Activated T-cell treated with anti-CD3 and anti-CD28 coated beads, Interleukin-2, amount 50 U/mL, for 4 hours (primary cell): ENCODE measurements around the gene UNC5CL. TPM values are rescaled to one million over a fixed set of nuclear protein-coding genes. Genes with fewer than 3 reads are reported as not detected.
A peak's percentile ranks its signal among the peaks of the same experiment; 100 is the strongest.

ENCODE experiments used
- ATAC-seq, 2 donors: fragments of 200-7000 bp; cut with Tn5 transposase; one replicate each; pipeline ENCODE4 v1.10.0; 2021
- DNase-seq: peaks from one replicate; pipeline ENCODE4 v3.0.0-alpha.2; 2020
- H3K27me3 Mint-ChIP-seq: one replicate; pipeline ENCODE4 v1.8.0; 2021; ENCODE audit warnings: low read depth, mixed read lengths
- H3K36me3 Mint-ChIP-seq: one replicate; pipeline ENCODE4 v1.8.0; 2022; ENCODE audit warnings: mixed read lengths; ENCODE audit not compliant: insufficient read depth
- H3K4me1 Mint-ChIP-seq: one replicate; pipeline ENCODE4 v1.8.0; 2021; ENCODE audit warnings: low read depth, mixed read lengths
- H3K4me3 Mint-ChIP-seq: one replicate; pipeline ENCODE4 v1.8.0; 2021; ENCODE audit warnings: mild to moderate bottlenecking, moderate library complexity, mixed read lengths
- H3K9me3 Mint-ChIP-seq: one replicate; pipeline ENCODE4 v1.8.0; 2021; ENCODE audit warnings: mixed read lengths
- total RNA-seq, 3 donors: library from RNA; stranded (reverse); gene quantifications; one replicate each; pipeline ENCODE4 v1.2.1, GENCODE V29; 2021

UNC5CL gene, protein sequence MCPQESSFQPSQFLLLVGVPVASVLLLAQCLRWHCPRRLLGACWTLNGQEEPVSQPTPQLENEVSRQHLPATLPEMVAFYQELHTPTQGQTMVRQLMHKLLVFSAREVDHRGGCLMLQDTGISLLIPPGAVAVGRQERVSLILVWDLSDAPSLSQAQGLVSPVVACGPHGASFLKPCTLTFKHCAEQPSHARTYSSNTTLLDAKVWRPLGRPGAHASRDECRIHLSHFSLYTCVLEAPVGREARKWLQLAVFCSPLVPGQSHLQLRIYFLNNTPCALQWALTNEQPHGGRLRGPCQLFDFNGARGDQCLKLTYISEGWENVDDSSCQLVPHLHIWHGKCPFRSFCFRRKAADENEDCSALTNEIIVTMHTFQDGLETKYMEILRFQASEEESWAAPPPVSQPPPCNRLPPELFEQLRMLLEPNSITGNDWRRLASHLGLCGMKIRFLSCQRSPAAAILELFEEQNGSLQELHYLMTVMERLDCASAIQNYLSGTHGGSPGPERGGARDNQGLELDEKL
- total RNA-seq: 1 to 10 TPM; 1.0 to 1.4 (median 1.4) TPM

DNA sequence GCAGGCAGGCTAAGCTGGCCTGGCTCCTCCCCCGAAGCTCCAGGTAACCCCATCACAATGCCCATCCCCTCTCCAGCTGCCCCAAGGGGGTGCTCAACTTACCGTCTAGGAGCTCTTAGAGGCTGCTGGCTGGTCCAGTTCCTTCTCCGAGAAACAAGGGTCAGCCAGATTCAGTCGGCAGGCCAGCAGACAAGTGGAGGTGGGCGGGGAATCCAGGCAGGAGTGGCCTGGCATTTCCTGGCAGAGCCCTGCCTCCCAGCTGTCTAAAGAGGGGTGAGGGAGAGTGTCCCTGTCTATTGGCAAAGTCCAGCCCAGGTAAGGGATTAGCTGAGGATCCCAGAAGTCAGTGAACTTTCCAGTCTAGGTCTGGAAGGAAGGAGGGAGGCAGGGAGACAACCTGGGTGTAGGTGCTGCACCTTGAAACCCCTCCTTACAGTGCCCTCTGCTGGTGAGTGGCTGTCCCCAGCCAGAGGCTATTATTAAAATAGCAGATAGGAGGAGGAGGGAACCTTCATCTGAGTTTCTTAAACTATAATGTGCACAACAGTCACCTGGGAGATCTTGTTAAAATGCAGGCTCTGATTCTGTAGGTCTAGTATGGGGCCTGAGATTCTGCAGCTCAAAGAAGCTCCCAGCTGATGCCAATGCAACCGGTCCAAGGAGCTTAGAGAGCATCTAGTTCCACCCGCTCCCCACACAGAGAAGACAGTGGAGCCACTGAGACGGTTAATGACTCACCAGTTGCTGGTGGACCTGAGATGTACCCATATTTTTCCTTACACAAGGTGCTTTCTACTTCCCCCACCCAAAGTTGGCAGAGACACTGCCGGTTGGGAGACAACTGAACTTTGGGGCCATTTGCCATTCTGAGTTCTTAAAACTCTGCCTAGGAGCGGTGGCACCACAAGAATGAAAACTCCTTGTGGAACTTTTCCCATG, at the start of gene UNC5CL:
UNC5CL (minus strand) TSS at position 162 of the 939 bp plus-strand sequence. CDS start 4,147 bp downstream, outside the sequence.
- peaks cover 2% of the 10 kb centered on the region for H3K36me3 Mint-ChIP-seq
- no peaks in the 10 kb centered on the region for H3K4me1 Mint-ChIP-seq

DNA sequence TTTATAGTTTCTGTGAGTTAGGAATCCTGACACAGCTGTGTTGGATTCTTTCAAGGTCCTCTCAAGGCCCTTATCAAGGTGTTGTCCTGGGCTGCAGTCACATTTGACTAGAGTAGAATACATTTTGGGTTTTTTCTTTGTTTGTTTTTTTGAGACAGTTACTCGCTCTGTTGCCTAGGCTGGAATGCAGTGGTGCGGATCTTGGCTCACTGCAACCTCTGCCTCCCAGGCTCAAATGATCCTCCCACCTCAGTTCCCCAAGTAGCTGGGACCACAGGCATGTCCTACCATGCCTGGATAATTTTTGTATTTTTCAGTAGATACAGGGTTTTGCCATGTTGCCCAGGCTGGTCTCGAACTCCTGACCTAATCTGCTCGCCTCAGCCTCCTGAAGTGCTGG, 49.4 kb upstream of the UNC5CL start:
- H3K36me3 Mint-ChIP-seq: peaks cover 48% of the 10 kb centered on the region

More for the DNA sequence above, at the start of gene UNC5CL:
- no peak within 1 kb of the TSS for H3K4me3 Mint-ChIP-seq
- no peaks in the 10 kb centered on the region for H3K9me3 Mint-ChIP-seq
- DNase-seq (peak; percentile 42), ATAC-seq (peak; percentile 43 to 57)
- no peaks in the 10 kb centered on the region for H3K27me3 Mint-ChIP-seq

DNA sequence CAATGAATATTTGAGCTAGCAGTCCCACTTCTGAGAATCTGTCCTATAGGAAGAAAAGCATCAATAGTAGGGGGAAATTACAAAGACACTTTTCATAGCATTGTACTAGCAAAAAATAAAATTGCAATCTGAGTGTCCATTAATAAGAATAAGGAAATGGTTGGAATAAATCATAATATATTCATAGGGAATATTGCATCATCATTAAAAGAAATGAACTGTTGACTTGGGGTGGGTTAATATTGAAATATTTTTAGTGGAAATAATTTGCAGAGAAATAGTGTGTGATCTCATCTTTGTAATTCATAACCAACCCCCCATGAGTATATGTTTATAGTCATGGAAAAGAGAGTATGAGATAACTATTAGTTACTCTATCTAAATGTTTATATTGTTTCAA, 46.2 kb upstream of the UNC5CL start:
- Mint-ChIP-seq H3K27me3 (no peaks in the 10 kb centered on the region), H3K4me1 (peaks cover 31% of the 10 kb centered on the region), H3K4me3 (no peak overlapping the region), H3K9me3 (no peaks in the 10 kb centered on the region), H3K36me3 (peaks cover 40% of the 10 kb centered on the region)
- DNase-seq: no peak
- no peak for ATAC-seq

More for the DNA sequence above, 49.4 kb upstream of the UNC5CL start:
- ATAC-seq (no peak), DNase-seq (no peak)
- Mint-ChIP-seq H3K9me3 (no peaks in the 10 kb centered on the region), H3K4me1 (peaks cover 6% of the 10 kb centered on the region), H3K4me3 (no peak overlapping the region), H3K27me3 (no peaks in the 10 kb centered on the region)

DNA sequence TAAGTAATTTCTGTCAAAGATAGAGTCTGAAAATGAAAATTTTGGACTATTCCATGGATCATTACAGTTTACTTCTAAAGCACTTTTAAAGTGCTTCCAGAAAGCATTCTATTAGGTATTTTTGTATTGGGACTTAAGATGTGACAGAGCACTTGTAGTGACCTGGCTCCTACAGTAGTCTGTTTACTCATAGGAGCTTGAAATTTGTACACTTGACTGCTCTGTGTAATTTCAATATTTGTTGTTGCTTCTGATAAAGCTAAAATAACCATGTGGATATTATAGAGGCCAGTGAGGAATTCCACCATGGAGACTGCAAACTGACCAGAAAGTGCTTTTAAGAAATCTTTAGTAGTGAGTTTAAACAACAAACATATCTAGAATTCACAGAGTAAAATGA, 44.1 kb upstream of the UNC5CL start:
- DNase-seq: no peak
- ATAC-seq: no peak
- Mint-ChIP-seq H3K27me3 (no peaks in the 10 kb centered on the region), H3K4me3 (no peak overlapping the region), H3K9me3 (no peaks in the 10 kb centered on the region), H3K4me1 (peaks cover 49% of the 10 kb centered on the region), H3K36me3 (peaks cover 43% of the 10 kb centered on the region)

DNA sequence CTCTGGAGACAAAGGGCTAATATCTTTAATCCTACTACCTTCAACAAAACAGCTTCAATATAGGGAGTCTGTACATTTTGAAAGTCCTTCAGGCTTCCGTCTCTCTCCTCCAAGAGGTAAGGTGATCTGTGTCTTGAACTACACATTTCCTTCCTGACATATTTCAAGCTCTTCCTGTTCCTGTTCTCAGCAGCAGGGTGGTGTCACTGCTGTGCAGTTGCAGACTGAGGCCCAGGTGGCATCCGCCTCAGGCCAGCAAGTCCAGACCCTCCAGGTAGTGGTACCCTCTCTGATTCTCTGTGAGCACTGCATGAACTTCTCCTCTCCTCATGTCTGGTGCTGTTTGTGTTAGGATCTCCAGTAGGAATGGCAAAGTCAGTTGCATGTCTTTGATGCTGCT, 41.6 kb upstream of the UNC5CL start:
- Mint-ChIP-seq H3K36me3 (peaks cover 36% of the 10 kb centered on the region), H3K9me3 (no peaks in the 10 kb centered on the region), H3K27me3 (no peaks in the 10 kb centered on the region), H3K4me1 (peaks cover 64% of the 10 kb centered on the region), H3K4me3 (peak overlapping the region; percentile 77)
- peak in 1 of 2 donors; percentile 50 for ATAC-seq
- DNase-seq: no peak

DNA sequence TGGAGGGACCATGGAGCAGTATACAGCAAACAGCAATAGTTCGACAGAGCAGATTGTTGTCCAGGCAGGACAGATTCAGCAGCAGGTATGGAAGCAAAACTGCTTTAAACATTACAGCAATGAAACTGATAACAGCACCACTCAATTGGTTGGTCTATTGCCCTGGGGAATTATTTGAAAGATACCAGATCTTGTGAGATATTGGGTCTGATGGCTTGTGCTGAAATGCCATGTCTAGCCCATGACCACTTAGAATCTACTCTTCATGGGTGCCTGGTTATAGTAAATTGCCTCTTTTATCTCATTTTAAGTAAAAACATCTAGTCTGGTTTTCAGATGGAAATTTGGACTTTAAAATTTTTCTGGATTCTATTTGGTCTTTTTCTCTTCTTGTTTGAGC, 40.1 kb upstream of the UNC5CL start:
- Mint-ChIP-seq H3K36me3 (peaks cover 35% of the 10 kb centered on the region), H3K4me3 (no peak overlapping the region), H3K4me1 (peaks cover 78% of the 10 kb centered on the region), H3K27me3 (no peaks in the 10 kb centered on the region), H3K9me3 (no peaks in the 10 kb centered on the region)
- no peak for ATAC-seq
- DNase-seq: no peak

DNA sequence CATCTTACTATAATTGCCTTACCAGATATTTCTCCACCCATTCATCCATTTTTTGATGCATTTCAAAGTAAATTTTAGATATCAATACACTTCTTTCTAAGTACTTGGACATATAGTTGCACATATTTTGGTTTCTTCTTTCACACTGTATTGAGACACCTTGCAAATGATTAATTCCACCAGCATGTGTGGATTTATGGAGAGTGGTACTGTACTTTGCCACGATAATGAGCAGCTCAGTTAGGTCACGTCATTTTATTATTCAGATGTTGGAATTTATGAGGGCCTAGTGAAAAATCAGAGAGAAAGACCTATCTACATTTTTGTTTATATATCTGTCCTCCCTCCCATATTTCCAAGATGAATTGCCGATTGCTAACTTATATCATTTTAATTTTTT, 39.1 kb upstream of the UNC5CL start:
- no peak for DNase-seq
- H3K36me3 Mint-ChIP-seq: peaks cover 31% of the 10 kb centered on the region
- H3K4me1 Mint-ChIP-seq: peaks cover 77% of the 10 kb centered on the region
- H3K4me3 Mint-ChIP-seq: no peak overlapping the region
- no peak for ATAC-seq
- no peaks in the 10 kb centered on the region for H3K27me3 Mint-ChIP-seq
- H3K9me3 Mint-ChIP-seq: no peaks in the 10 kb centered on the region

DNA sequence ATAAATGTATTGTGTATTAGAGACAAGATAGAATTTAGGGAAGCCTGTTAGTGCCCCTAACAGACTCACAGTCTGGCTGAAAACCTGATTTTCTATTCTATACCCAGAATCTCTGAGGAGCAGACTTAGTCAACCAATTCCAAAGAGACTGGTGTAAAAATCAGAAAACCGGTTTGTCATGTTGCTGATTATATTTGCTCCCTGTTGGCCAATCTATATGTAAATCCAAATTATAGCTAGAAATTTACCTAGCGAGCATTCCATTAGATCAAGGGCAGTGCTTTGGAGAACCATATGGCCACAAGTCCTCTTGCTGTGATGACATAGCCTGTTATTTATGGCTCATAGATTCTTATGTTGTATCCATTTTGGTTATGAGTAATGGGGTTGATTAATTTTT, 38.5 kb upstream of the UNC5CL start:
- ATAC-seq (no peak), DNase-seq (no peak)
- H3K36me3 Mint-ChIP-seq: peaks cover 31% of the 10 kb centered on the region
- no peaks in the 10 kb centered on the region for H3K27me3 Mint-ChIP-seq
- H3K4me3 Mint-ChIP-seq: no peak overlapping the region
- peaks cover 73% of the 10 kb centered on the region for H3K4me1 Mint-ChIP-seq
- H3K9me3 Mint-ChIP-seq: no peaks in the 10 kb centered on the region

DNA sequence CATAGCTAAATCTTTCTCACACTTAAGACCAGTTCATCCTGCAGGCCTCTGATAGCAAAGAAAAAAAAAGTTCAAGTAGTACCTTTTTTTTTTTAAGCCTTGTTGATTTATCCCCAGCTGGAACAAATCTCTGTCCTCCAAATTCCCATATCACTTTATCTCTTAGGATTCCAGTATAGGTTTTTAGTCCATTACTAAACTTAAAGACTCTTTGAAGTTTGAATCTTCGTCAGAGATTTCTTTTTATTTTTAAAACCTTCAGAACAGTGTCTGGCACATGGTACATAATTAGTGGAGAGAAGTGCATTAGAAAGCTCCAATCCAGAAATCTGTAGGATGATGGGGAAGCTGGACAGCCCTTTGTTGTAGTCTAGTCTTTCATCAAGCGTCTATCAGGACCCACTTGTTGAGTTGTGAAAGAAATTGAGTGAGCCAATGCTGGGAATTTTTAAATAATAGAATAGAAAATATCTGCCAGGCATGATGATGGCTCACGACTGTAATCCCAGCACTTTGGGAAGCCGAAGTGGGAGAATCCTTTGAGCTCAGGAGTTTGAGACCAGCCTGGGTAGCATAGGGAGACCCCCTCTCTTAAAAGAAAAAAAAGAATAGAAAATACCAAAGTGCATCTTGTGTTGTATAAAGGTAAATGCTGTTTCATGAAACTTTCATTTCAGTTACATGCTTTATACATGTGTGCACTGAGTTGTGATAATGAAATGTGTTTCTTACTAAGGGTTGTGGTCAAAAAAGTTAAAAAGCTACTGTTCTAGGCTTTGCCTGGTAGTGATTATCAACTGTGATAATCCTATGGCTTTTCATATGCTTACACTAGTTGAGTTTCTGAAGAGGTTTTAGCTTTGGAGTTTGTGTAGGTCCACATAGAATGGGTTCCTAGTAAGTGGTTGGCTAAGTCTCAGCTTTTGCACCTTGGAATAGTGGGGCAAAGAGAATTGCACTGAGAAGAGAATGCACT, 36.9 kb upstream of the UNC5CL start:
- H3K27me3 Mint-ChIP-seq: no peaks in the 10 kb centered on the region
- DNase-seq (no peak), ATAC-seq (no peak)
- peaks cover 67% of the 10 kb centered on the region for H3K4me1 Mint-ChIP-seq
- H3K9me3 Mint-ChIP-seq: no peaks in the 10 kb centered on the region
- H3K4me3 Mint-ChIP-seq: peak overlapping the region; percentile 96
- H3K36me3 Mint-ChIP-seq: peaks cover 26% of the 10 kb centered on the region

DNA sequence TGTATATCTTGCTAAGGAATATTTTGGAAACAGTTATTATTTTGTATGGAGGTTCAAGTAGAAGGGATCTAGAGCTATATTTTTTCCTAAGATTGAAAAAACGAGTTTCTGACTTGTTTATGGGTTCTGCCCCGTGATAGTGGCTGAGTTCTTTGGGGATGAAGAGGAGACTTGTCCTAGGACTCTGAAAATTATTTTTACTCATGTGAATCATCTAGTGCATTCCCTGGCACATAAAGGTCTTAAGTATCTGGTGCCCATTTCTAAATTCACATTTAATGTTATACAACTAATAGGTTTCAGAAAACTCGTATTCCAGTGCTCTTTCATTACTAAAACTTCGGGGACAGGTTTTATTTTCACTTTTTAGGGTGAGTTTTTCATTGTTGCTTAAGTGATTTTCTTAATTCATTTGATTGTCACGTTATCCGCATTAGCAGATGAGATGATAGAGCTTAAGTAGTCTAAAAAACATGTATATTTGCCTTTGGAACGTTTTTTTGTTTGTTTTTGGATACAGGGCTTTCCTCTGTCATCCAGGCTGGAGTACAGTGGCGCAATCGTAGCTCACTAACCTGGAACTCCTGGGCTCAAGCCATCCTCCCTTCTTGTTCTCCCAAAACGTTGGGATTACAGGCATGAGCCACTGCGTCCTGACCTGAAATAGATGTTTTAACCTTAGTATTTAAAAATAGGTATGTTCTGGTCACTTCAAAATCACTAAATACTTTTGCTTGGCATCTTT, 35.8 kb upstream of the UNC5CL start:
- Mint-ChIP-seq H3K4me3 (peak overlapping the region; percentile 96), H3K9me3 (no peaks in the 10 kb centered on the region), H3K36me3 (peaks cover 21% of the 10 kb centered on the region), H3K4me1 (peaks cover 62% of the 10 kb centered on the region), H3K27me3 (no peaks in the 10 kb centered on the region)
- DNase-seq (no peak), ATAC-seq (no peak)

DNA sequence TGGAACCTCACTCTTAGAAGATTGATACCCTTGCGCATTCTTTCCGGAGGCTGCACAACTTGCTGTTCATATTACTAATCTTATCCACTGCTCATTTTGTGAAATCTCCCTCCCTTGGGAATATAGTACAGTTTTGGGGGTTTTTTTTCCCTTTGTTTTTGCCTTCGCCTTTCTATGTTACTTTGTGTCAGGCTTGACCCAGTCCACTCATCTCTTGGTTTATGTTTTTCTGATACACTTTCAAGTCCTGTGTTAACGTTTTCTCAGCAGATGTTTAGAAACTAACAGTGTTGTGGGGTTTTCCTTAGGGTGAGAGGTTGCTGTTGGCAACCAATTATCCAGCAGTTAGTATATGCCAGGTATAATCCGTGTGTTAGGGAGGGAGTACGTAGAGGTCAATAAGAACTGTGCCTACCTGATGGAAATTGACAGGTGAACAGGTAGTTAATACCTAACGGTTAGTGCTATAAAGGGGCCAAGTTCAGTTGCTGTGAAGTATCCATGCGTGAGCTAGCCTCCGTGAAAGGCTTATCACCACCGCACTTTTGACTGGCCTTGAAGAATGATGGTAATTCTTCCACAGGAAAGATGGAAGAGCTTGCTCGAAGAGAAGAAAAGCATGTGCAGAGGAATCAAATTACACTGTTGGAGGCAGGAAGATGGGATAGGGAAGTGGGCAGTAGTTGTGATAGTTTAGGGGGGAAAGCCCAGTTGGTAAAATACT, 35.1 kb upstream of the UNC5CL start:
- Mint-ChIP-seq H3K4me1 (peaks cover 54% of the 10 kb centered on the region), H3K36me3 (peaks cover 17% of the 10 kb centered on the region), H3K9me3 (no peaks in the 10 kb centered on the region), H3K27me3 (no peaks in the 10 kb centered on the region), H3K4me3 (peak overlapping the region; percentile 96)
- DNase-seq: no peak
- ATAC-seq: no peak

DNA sequence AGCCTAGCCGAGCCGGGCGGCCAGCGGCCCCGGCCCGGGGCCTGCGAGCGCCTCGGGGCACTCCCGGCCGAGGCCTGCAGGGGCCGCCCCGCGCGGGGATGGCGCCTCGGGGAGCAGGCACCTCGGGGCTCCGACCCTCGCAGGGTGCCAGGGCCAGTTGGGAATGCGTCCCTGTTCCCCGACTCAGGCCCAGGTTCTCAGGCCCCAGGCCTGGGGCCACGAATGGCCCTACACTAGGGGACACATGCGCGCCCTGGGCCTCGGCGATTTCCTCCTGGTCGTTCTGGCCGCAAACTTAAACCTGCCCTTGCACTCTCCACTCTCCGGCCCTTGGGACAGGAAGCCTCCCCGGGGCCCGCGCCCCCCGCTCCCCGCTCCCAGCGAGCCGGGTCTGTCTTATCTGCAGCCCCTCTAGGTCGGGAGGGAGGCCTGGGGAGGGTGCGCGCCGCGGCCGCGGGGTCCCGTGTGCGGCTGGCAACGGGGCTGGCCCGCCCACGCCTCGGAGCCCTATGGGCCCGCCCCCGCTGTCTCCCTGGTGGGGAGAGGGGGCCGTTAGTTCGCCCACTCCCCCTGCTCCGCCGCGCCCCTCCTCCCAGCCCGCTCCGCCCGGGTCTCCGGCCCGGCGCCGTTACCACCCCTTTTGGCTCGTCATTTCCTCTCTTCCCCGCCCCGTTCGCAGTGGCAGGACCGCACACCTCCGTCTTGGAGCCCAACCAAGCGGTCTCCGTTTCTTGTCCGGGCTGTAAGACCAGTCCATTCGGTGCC, 34.4 kb upstream of the UNC5CL start:
- Mint-ChIP-seq H3K4me1 (peaks cover 49% of the 10 kb centered on the region), H3K27me3 (no peaks in the 10 kb centered on the region), H3K4me3 (peak overlapping the region; percentile 96), H3K36me3 (peaks cover 12% of the 10 kb centered on the region), H3K9me3 (no peaks in the 10 kb centered on the region)
- peak; percentile 73 for DNase-seq
- ATAC-seq: peak; percentile 17 to 22
